Measurements from ENCODE around the gene CCDC82. TPM values are rescaled to one million over a fixed set of nuclear protein-coding genes. Genes with fewer than 3 reads are reported as not detected.

The CCDC82 gene
- total and polyA plus RNA-seq, 9 donors = 14.8 to 31.8 (median 23.0) TPM

- TF ChIP-seq EP300 (IDR thresholded peaks at IDR 0.05) (no peak), POLR2A (IDR thresholded peaks at IDR 0.05) (no peak)
- TF ChIP-seq, protein P1, sequence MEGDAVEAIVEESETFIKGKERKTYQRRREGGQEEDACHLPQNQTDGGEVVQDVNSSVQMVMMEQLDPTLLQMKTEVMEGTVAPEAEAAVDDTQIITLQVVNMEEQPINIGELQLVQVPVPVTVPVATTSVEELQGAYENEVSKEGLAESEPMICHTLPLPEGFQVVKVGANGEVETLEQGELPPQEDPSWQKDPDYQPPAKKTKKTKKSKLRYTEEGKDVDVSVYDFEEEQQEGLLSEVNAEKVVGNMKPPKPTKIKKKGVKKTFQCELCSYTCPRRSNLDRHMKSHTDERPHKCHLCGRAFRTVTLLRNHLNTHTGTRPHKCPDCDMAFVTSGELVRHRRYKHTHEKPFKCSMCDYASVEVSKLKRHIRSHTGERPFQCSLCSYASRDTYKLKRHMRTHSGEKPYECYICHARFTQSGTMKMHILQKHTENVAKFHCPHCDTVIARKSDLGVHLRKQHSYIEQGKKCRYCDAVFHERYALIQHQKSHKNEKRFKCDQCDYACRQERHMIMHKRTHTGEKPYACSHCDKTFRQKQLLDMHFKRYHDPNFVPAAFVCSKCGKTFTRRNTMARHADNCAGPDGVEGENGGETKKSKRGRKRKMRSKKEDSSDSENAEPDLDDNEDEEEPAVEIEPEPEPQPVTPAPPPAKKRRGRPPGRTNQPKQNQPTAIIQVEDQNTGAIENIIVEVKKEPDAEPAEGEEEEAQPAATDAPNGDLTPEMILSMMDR (IDR thresholded peaks at IDR 0.05) = no peak
- no peak overlapping the region for H3K4me3 ChIP-seq
- no peaks in the 10 kb centered on the region for H3K9me3 ChIP-seq
- no peaks in the 10 kb centered on the region for H3K36me3 ChIP-seq
- H3K27me3 ChIP-seq = no peaks in the 10 kb centered on the region
- H3K27ac ChIP-seq = no peak overlapping the region
- no peak for DNase-seq
- intact Hi-C loops (cut with DNase I) = no loop called here
- peaks cover 7% of the 10 kb centered on the region for H3K4me1 ChIP-seq (ENCODE audit: insufficient read depth)
- WGBS, 3 donors = 93 to 95% (median 95%) methylated on average over 7 of the region's 7 CpGs
These were observed 62.8 kb downstream of the CCDC82 start for GRCh38 chr11:96326959-96327358.

- no peaks in the 10 kb centered on the region for H3K36me3 ChIP-seq
- no peak for DNase-seq
- H3K27ac ChIP-seq = no peak overlapping the region
- H3K4me3 ChIP-seq = no peak overlapping the region
- H3K9me3 ChIP-seq = no peaks in the 10 kb centered on the region
- TF ChIP-seq, protein P1 (IDR thresholded peaks at IDR 0.05) = no peak
- TF ChIP-seq EP300 (IDR thresholded peaks at IDR 0.05) = no peak
- no peak for TF ChIP-seq POLR2A (IDR thresholded peaks at IDR 0.05)
- 0 to 11% (median 6%) methylated on average over 1 of the region's 1 CpG for WGBS, 3 donors
- H3K4me1 ChIP-seq (ENCODE audit: insufficient read depth) = peaks cover 15% of the 10 kb centered on the region
- intact Hi-C loops (cut with DNase I) = no loop called here
- H3K27me3 ChIP-seq = no peaks in the 10 kb centered on the region
These were observed 64.8 kb downstream of the CCDC82 start for GRCh38 chr11:96324912-96325311.

DNA sequence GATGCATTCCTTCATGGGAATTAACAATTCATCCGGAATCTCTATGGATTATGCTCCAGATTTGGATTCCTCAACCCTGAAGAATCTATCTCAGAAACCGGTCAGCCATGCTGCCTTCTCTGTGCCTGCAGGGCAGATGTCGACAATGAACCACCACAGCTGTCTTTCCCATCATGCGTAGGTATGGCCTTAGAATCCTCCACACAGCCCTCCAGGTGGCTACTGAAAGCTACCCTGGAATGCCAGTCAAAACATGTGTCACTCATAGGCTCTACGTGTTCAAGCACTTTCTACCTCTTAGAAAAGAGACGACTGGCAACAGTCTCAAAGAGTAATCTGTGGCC, 66.1 kb downstream of the CCDC82 start:
- Histone ChIP-seq H3K36me3 (no peaks in the 10 kb centered on the region), H3K27ac (no peak overlapping the region), H3K27me3 (no peaks in the 10 kb centered on the region), H3K4me1 (ENCODE audit: insufficient read depth) (peaks cover 18% of the 10 kb centered on the region), H3K9me3 (no peaks in the 10 kb centered on the region), H3K4me3 (no peak overlapping the region)
- 89 to 93% (median 91%) methylated on average over 6 of the region's 6 CpGs for WGBS, 3 donors
- TF ChIP-seq EP300 (IDR thresholded peaks at IDR 0.05) (no peak), POLR2A (IDR thresholded peaks at IDR 0.05) (no peak)
- TF ChIP-seq, protein P1 (IDR thresholded peaks at IDR 0.05) = no peak
- no peak for DNase-seq
- intact Hi-C loops (cut with DNase I) = no loop called here

DNA sequence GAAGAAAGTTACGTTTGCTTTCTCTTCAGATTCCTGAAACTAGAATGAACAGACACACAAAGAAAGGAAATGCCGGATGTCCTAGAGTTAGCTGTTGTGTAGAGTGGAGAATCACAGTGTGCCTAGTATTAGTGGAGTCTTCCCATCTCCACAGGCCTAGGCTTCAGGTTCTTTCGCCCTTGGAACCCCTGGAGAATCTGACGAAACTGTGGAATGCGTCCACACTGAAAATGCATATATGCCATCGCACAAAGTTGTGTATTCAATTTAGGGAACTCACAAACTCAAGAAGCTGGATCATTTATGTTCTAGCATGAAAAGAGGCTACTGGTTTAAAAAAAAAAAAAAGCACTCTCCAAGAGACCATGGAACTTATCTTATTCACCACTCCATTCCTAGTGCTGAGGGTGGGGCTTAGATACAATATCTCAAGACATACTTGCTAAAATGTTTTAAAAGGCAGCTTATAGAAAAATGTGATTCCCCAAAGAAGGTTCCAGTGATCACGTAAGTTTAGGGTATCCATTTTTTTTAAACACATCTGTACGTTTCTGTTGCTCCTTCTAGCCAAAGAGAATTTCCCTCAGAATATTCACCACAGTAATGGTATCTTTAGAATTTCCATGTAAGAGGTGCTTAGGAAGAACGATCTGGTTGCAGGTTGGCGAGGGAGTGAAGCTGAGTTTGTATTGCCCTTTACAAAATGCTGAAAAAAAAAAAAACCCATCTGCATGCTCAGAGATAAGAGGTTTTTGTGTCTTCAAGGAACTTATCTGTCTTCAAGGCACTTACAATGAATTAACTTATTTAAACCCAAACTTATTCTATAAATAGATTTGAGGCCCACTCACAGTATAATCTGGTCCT, 66.7 kb downstream of the CCDC82 start:
- H3K4me1 ChIP-seq (ENCODE audit: insufficient read depth) = peaks cover 20% of the 10 kb centered on the region
- no peaks in the 10 kb centered on the region for H3K9me3 ChIP-seq
- H3K27me3 ChIP-seq = no peaks in the 10 kb centered on the region
- no peak for DNase-seq
- TF ChIP-seq, protein P1 (IDR thresholded peaks at IDR 0.05) = no peak
- TF ChIP-seq POLR2A (IDR thresholded peaks at IDR 0.05) (no peak), EP300 (IDR thresholded peaks at IDR 0.05) (no peak)
- intact Hi-C loops (cut with DNase I) = no loop called here
- no peak overlapping the region for H3K4me3 ChIP-seq
- no peak overlapping the region for H3K27ac ChIP-seq
- H3K36me3 ChIP-seq = no peaks in the 10 kb centered on the region
- 89 to 95% (median 94%) methylated on average over 10 of the region's 10 CpGs for WGBS, 3 donors
